Brain microvascular endothelial cell (primary cell): Measurements from ENCODE around the gene TCERG1L.

Source experiments
- DNase-seq: peaks from one replicate; pipeline ENCODE4 v3.0.0-alpha.2; 2020
- H3K27ac ChIP-seq: fragments of 250-450 bp; sonication (Bioruptor Pico); 2 replicates; pipeline ENCODE4 v1.5.1; 2020; ENCODE audit warnings: mild to moderate bottlenecking, moderate library complexity
- H3K27me3 ChIP-seq: fragments of 250-450 bp; sonication (Bioruptor Pico); replicated peaks from 2 replicates; pipeline ENCODE4 v1.5.1; 2020; ENCODE audit warnings: mild to moderate bottlenecking
- H3K36me3 ChIP-seq: fragments of 250-450 bp; sonication (Bioruptor Pico); replicated peaks from 2 replicates; pipeline ENCODE4 v1.5.1; 2020; ENCODE audit warnings: mild to moderate bottlenecking
- H3K4me3 ChIP-seq: 2 replicates; pipeline ENCODE4 v1.5.1; 2011; ENCODE audit warnings: low read depth, mild to moderate bottlenecking, control low read depth, low read length, moderate library complexity
- in situ Hi-C: cut with HindIII; loops from 2 replicates; pipeline ENCODE4 v1.10.0; 2017; ENCODE audit warnings: low sequenced_read_pairs, low pct_ligation_motif_present
- TF ChIP-seq, protein P1 (sequence below): IDR thresholded peaks from 2 replicates; pipeline ENCODE4 v1.5.1; 2011; ENCODE audit warnings: low read depth, mild to moderate bottlenecking, moderate library complexity, low read length, control low read depth, inconsistent platforms; ENCODE audit errors: missing control alignments

TCERG1L gene

DNA sequence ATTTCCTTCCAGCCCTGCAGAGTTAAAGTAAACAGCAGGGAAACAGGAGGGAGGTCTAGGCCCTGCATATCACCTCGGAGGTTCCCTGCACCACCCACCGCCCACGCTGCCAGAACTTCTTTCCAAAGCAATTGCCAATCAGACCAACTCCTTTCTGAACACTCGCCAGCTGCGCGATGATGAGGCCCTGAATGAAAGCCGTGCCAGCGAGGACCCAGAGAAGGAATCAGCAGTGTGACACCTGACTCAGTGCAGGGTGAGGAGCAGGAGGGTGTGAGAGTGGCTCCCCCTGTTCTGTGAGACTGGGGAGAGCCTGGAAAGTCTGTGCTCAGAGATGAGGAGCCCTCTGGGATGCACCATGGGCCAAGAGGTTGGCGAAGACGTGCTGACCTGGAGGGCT lies 3.3 kb upstream of the TCERG1L start:
- Histone ChIP-seq H3K36me3 (no peaks in the 10 kb centered on the region), H3K4me3 (no peak overlapping the region), H3K27me3 (peaks cover 11% of the 10 kb centered on the region), H3K27ac (no peak overlapping the region)
- TF ChIP-seq, protein P1, sequence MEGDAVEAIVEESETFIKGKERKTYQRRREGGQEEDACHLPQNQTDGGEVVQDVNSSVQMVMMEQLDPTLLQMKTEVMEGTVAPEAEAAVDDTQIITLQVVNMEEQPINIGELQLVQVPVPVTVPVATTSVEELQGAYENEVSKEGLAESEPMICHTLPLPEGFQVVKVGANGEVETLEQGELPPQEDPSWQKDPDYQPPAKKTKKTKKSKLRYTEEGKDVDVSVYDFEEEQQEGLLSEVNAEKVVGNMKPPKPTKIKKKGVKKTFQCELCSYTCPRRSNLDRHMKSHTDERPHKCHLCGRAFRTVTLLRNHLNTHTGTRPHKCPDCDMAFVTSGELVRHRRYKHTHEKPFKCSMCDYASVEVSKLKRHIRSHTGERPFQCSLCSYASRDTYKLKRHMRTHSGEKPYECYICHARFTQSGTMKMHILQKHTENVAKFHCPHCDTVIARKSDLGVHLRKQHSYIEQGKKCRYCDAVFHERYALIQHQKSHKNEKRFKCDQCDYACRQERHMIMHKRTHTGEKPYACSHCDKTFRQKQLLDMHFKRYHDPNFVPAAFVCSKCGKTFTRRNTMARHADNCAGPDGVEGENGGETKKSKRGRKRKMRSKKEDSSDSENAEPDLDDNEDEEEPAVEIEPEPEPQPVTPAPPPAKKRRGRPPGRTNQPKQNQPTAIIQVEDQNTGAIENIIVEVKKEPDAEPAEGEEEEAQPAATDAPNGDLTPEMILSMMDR, result no peak
- DNase-seq, result no peak
- in situ Hi-C loops, result no loop called here

DNA sequence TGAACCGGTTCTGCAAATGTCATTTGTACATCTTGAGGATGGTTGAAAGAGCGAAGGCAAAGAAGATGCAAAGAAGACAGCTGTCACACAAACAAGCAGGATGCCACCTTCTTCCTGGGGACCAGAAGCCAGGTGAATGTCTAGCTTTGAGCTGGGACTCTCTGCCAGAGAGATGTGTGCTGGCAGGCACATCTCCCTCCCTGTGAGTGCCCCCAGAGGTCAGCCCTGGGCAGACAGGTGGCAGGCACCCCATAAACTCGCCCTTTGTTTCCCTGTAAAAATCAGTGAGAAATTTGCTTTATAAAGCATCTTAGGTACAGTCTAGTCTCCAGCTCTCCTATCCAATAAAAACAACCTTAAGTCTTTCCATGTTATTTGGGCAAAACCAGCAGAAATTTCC lies 2.6 kb upstream of the TCERG1L start:
- H3K36me3 ChIP-seq, result no peaks in the 10 kb centered on the region
- no peak overlapping the region for H3K4me3 ChIP-seq
- no peak overlapping the region for H3K27ac ChIP-seq
- TF ChIP-seq, protein P1, result no peak
- no peak for DNase-seq
- H3K27me3 ChIP-seq, result peaks cover 11% of the 10 kb centered on the region
- in situ Hi-C loops, result no loop called here

DNA sequence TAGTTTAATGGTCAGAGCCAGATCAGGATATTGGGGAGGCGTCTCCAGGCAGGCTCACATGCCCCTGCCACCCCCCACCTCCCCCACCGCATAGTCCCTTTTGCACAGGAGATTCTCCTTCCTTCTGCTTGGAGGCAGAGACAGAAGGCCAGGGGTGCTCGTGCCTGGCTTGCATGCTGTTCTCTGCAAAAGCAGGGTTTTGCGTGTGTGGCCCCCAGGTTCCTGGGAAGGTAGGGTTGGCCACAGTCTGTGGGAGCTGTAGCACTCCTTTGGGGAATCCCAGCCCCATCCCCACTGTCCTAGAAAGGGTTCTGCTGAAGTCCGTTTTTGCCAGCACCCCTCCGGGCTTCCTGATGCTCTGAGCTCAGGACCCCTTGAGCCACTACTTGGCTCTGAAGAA lies 1.9 kb upstream of the TCERG1L start:
- TF ChIP-seq, protein P1, result no peak

DNA sequence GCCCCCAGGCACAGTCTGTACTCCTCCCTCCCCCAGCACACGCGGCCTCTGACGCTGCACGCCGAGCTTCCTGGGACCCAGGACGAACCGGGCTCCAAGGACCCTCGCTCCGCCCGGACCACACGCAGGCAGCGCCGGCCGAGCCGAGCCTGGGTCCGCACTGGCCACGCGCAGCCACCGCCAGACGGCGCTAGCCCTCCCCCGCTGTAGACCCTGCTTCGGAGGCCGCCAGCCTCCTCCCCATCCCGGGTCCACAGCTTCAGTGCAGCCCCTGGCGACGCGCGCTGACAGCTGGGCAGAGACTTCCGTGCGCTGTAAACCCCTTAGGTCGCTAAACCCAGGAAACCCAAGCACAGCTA lies 936 bp upstream of the TCERG1L start:
- in situ Hi-C loops, result no loop called here
- DNase-seq, result no peak
- TF ChIP-seq, protein P1, result no peak
- no peak overlapping the region for H3K27ac ChIP-seq
- peaks cover 11% of the 10 kb centered on the region for H3K27me3 ChIP-seq
- H3K36me3 ChIP-seq, result no peaks in the 10 kb centered on the region
- H3K4me3 ChIP-seq, result no peak overlapping the region

More for the DNA sequence above, 1.9 kb upstream of the TCERG1L start:
- Histone ChIP-seq H3K27ac (no peak overlapping the region), H3K4me3 (no peak overlapping the region), H3K27me3 (peaks cover 11% of the 10 kb centered on the region), H3K36me3 (no peaks in the 10 kb centered on the region)
- DNase-seq, result no peak
- in situ Hi-C loops, result no loop called here

DNA sequence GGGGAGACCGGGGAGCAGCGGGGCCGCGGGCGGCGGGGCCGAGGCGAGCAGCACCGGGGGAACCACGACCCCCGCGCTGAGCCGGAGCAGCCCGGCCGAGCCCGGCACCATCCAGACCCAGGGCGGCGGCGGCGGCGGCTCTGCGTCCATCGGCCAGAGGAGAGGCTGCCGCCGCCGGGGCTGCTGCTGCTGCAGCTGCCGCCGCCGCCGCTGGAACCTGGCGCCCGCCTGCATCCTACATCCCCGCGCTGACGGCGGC lies 190 bp downstream of the TCERG1L start:
- H3K27me3 ChIP-seq, result peaks cover 11% of the 10 kb centered on the region
- in situ Hi-C loops, result no loop called here
- no peaks in the 10 kb centered on the region for H3K36me3 ChIP-seq
- TF ChIP-seq, protein P1, result no peak
- no peak overlapping the region for H3K27ac ChIP-seq
- H3K4me3 ChIP-seq, result no peak overlapping the region
- no peak for DNase-seq

DNA sequence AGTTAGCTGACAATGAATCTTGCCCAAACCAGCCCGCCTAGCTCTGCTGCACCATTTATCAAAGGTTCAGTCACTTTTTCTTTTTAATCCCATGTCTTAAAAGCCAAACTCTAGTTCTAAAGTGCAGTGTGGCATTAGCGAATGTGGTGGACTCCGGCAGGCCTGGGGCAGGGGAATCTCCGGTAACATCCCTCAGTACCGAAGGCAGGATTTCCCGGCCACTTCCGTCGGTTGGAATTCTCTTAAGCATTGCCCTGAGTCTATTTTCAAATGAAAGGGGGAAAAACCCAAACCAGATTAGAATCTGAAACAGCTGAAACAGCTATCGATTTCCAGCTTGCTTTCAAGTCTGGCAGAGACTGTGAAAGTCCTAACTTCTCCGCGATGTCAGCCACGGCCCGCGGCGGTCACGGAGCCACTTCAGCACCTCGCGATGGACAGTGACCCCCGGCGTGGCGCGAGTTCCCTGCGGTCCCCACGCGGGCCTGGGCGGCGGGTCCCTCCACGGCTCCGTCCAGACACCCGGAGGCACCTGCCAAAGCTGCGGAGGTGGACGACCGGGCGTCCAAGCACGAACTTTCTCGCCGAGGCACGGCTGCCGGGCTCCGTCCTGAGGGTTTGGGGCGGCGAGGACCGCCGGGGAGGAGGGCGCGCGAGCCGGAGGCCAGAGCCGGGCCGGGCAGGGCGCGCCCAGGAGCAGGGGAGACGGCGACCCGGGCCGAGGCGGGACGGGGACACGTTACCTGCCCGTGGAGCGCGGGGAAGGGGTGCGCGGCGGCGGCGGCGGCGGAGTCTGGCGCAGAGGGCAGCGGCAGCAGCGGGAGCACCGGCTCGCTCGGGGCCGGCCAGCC lies 745 bp downstream of the TCERG1L start:
- no peak overlapping the region for H3K4me3 ChIP-seq
- TF ChIP-seq, protein P1, result no peak
- in situ Hi-C loops, result no loop called here
- peaks cover 11% of the 10 kb centered on the region for H3K27me3 ChIP-seq
- no peak overlapping the region for H3K27ac ChIP-seq
- no peaks in the 10 kb centered on the region for H3K36me3 ChIP-seq
- no peak for DNase-seq
